MM.1S (cell line): Measurements from ENCODE around the gene TMEM31.

Experiments
- DNase-seq: peaks from one replicate; pipeline ENCODE4 v3.0.0-alpha.2; 2015
- H2AFZ ChIP-seq: fragments of 300-600 bp; sonication (generic); 2 replicates; pipeline ENCODE4 v1.6.0; 2016; ENCODE audit warnings: antibody characterized with exemption, low read length
- H3F3A ChIP-seq: fragments of 300-600 bp; sonication (generic); 2 replicates; pipeline ENCODE4 v1.6.1; 2016; ENCODE audit warnings: mild to moderate bottlenecking, antibody characterized with exemption, low read length, moderate library complexity, mixed read lengths; ENCODE audit not compliant: insufficient read depth
- H3K27ac ChIP-seq: fragments of 300-600 bp; sonication (generic); 2 replicates; pipeline ENCODE4 v1.5.1; 2016; ENCODE audit warnings: mild to moderate bottlenecking, low read length
- H3K27me3 ChIP-seq: fragments of 300-600 bp; sonication (generic); replicated peaks from 2 replicates; pipeline ENCODE4 v1.6.0; 2016; ENCODE audit warnings: low read length; ENCODE audit not compliant: insufficient read depth
- H3K36me3 ChIP-seq: fragments of 300-600 bp; sonication (generic); replicated peaks from 2 replicates; pipeline ENCODE4 v1.6.1; 2016; ENCODE audit warnings: mild to moderate bottlenecking, low read length, mixed read lengths; ENCODE audit not compliant: insufficient read depth
- H3K4me1 ChIP-seq: fragments of 300-600 bp; sonication (generic); 2 replicates; pipeline ENCODE4 v1.6.1; 2016; ENCODE audit warnings: low read length, mixed read lengths
- H3K4me2 ChIP-seq: fragments of 300-600 bp; sonication (generic); 2 replicates; pipeline ENCODE4 v1.6.0; 2016; ENCODE audit warnings: low read depth, low read length
- H3K4me3 ChIP-seq: fragments of 300-600 bp; sonication (generic); 2 replicates; pipeline ENCODE4 v1.5.1; 2016; ENCODE audit warnings: low read length, mixed read lengths
- H3K79me2 ChIP-seq: fragments of 300-600 bp; sonication (generic); 2 replicates; pipeline ENCODE4 v1.6.1; 2016; ENCODE audit warnings: mixed run types, low read length, mixed read lengths
- H3K9ac ChIP-seq: fragments of 300-600 bp; sonication (generic); 2 replicates; pipeline ENCODE4 v1.6.1; 2016; ENCODE audit warnings: low read length, mixed read lengths
- H3K9me2 ChIP-seq: fragments of 300-600 bp; sonication (generic); replicated peaks from 2 replicates; pipeline ENCODE4 v1.6.1; 2016; ENCODE audit warnings: mild to moderate bottlenecking, low read length, mixed read lengths; ENCODE audit not compliant: insufficient read depth
- H3K9me3 ChIP-seq: fragments of 300-600 bp; sonication (generic); replicated peaks from 2 replicates; pipeline ENCODE4 v1.6.1; 2016; ENCODE audit warnings: mild to moderate bottlenecking, low read length, mixed read lengths; ENCODE audit not compliant: insufficient read depth
- H4K20me1 ChIP-seq: fragments of 300-600 bp; sonication (generic); 2 replicates; pipeline ENCODE4 v1.6.1; 2016; ENCODE audit warnings: mild to moderate bottlenecking, low read length, moderate library complexity, mixed read lengths; ENCODE audit not compliant: insufficient read depth
- CTCF ChIP-seq: fragments of 300-600 bp; sonication (generic); IDR thresholded peaks from 2 replicates; pipeline ENCODE4 v1.5.1; 2016; ENCODE audit warnings: antibody characterized with exemption, low read length, mixed read lengths
- EZH2 ChIP-seq: fragments of 300-600 bp; sonication (generic); optimal IDR thresholded peaks from 2 replicates; pipeline ENCODE3; 2017; ENCODE audit warnings: low read depth, mild to moderate bottlenecking, antibody characterized with exemption, low read length, mixed read lengths
- EZH2phosphoT487 ChIP-seq: fragments of 300-600 bp; sonication (generic); IDR thresholded peaks from 2 replicates; pipeline ENCODE4 v1.6.1; 2018; ENCODE audit warnings: antibody characterized with exemption, low read length

TMEM31 gene

GRCh38 chrX:103727115-103727514 is 16.4 kb downstream of the TMEM31 start:
- H3K27ac ChIP-seq, result no peak overlapping the region
- no peak for TF ChIP-seq EZH2
- no peak for TF ChIP-seq EZH2phosphoT487
- no peak for TF ChIP-seq CTCF
- no peak for DNase-seq
- H3F3A ChIP-seq, result no peaks in the 10 kb centered on the region
- H3K9me3 ChIP-seq, result no peaks in the 10 kb centered on the region
- H3K9ac ChIP-seq, result no peak overlapping the region
- no peaks in the 10 kb centered on the region for H3K9me2 ChIP-seq
- H3K4me1 ChIP-seq, result no peaks in the 10 kb centered on the region
- no peaks in the 10 kb centered on the region for H4K20me1 ChIP-seq
- H2AFZ ChIP-seq, result no peak overlapping the region
- no peak overlapping the region for H3K4me3 ChIP-seq
- no peaks in the 10 kb centered on the region for H3K79me2 ChIP-seq
- H3K4me2 ChIP-seq, result no peak overlapping the region
- no peaks in the 10 kb centered on the region for H3K27me3 ChIP-seq
- H3K36me3 ChIP-seq, result no peaks in the 10 kb centered on the region

GRCh38 chrX:103729015-103729414 is 18.3 kb downstream of the TMEM31 start:
- DNase-seq, result no peak
- H3K9ac ChIP-seq, result no peak overlapping the region

GRCh38 chrX:103730147-103730795 is 19.6 kb downstream of the TMEM31 start:
- no peak overlapping the region for H3K27ac ChIP-seq
- H3K9ac ChIP-seq, result no peak overlapping the region
- H3K9me2 ChIP-seq, result no peaks in the 10 kb centered on the region
- H3F3A ChIP-seq, result no peaks in the 10 kb centered on the region; the same call in 1 of the 2 replicates
- H3K36me3 ChIP-seq, result no peaks in the 10 kb centered on the region
- TF ChIP-seq EZH2phosphoT487, result no peak
- TF ChIP-seq EZH2, result no peak
- TF ChIP-seq CTCF, result no peak
- H2AFZ ChIP-seq, result no peak overlapping the region
- H3K79me2 ChIP-seq, result no peaks in the 10 kb centered on the region
- no peak overlapping the region for H3K4me3 ChIP-seq
- no peak for DNase-seq
- no peaks in the 10 kb centered on the region for H3K9me3 ChIP-seq
- peaks cover 8% of the 10 kb centered on the region; the same call in 1 of the 2 replicates for H3K4me1 ChIP-seq
- H3K4me2 ChIP-seq, result no peak overlapping the region
- no peaks in the 10 kb centered on the region for H3K27me3 ChIP-seq
- no peaks in the 10 kb centered on the region for H4K20me1 ChIP-seq

More at GRCh38 chrX:103729015-103729414, 18.3 kb downstream of the TMEM31 start:
- H3K36me3 ChIP-seq, result no peaks in the 10 kb centered on the region
- H3K9me2 ChIP-seq, result no peaks in the 10 kb centered on the region
- no peak overlapping the region for H2AFZ ChIP-seq
- H3F3A ChIP-seq, result no peaks in the 10 kb centered on the region; the same call in 1 of the 2 replicates
- H3K4me3 ChIP-seq, result no peak overlapping the region
- peaks cover 4% of the 10 kb centered on the region; the same call in 1 of the 2 replicates for H3K4me1 ChIP-seq
- no peaks in the 10 kb centered on the region for H4K20me1 ChIP-seq
- no peak overlapping the region for H3K27ac ChIP-seq
- no peak overlapping the region for H3K4me2 ChIP-seq
- no peak for TF ChIP-seq EZH2
- TF ChIP-seq EZH2phosphoT487, result no peak
- no peak for TF ChIP-seq CTCF
- no peaks in the 10 kb centered on the region for H3K79me2 ChIP-seq
- H3K27me3 ChIP-seq, result no peaks in the 10 kb centered on the region
- H3K9me3 ChIP-seq, result no peaks in the 10 kb centered on the region
